Ammon's horn (tissue), 1 donor: ENCODE measurements around the gene KCNJ14.

Source experiments
- DNase-seq: peaks from one replicate; pipeline ENCODE4 v3.0.0-alpha.2; 2016; ENCODE audit warnings: low spot score

Gene KCNJ14

GRCh38 chr19:48508729-48509411, 53.5 kb downstream of the KCNJ14 start:
- no peak for DNase-seq

GRCh38 chr19:48509467-48510194, 54.3 kb downstream of the KCNJ14 start:
- peak; percentile 73 for DNase-seq

- peak; percentile 92 for DNase-seq
Observed at GRCh38 chr19:48510421-48511268, 55.3 kb downstream of the KCNJ14 start.

GRCh38 chr19:48511321-48511731, 56.0 kb downstream of the KCNJ14 start:
- DNase-seq = no peak

GRCh38 chr19:48511800-48512503, 56.6 kb downstream of the KCNJ14 start, which contains the start of gene LMTK3:
LMTK3 (minus strand) TSS chr19:48511835; CDS start chr19:48511576, 259 bp downstream.
- DNase-seq = peak; percentile 99

- no peak for DNase-seq
Observed at GRCh38 chr19:48512504-48513288, 57.3 kb downstream of the KCNJ14 start.

GRCh38 chr19:48513289-48514122, 58.1 kb downstream of the KCNJ14 start:
- peak; percentile 95 for DNase-seq

- no peak for DNase-seq
Observed at GRCh38 chr19:48514123-48514458, 58.7 kb downstream of the KCNJ14 start.

- no peak for DNase-seq
Observed at GRCh38 chr19:48516536-48516935, 61.2 kb downstream of the KCNJ14 start.
